Muscle of arm (tissue), 12 donors: Measurements from ENCODE around the gene MC1R. TPM values are rescaled to one million over a fixed set of nuclear protein-coding genes. Genes with fewer than 3 reads are reported as not detected.

Experiments
- DNase-seq: peaks from one replicate; pipeline ENCODE4 v3.0.0-alpha.2; 2013
- polyA plus RNA-seq, 12 donors: library from polyadenylated mRNA; unstranded; fragments of 120-200 nt; gene quantifications; one replicate each; pipeline ENCODE4 v1.2.1, GENCODE V29; 2013; ENCODE audit not compliant: insufficient read length in 12 of 12

Gene MC1R
- polyA plus RNA-seq, 12 donors: 1.1 to 4.0 (median 1.8) TPM; not detected in 2

GRCh38 chr16:89893642-89894548 lies 24.8 kb upstream of the MC1R start:
- DNase-seq: no peak

GRCh38 chr16:89895482-89896250 lies 23.0 kb upstream of the MC1R start:
- no peak for DNase-seq

- DNase-seq: no peak
These were observed 21.5 kb upstream of the MC1R start for GRCh38 chr16:89897204-89897603.

GRCh38 chr16:89898201-89898967 lies 20.3 kb upstream of the MC1R start:
- no peak for DNase-seq

GRCh38 chr16:89899879-89900481 lies 18.7 kb upstream of the MC1R start:
- DNase-seq: no peak

- DNase-seq: no peak
These were observed 17.8 kb upstream of the MC1R start for GRCh38 chr16:89900885-89901284.

GRCh38 chr16:89902980-89903379 lies 15.7 kb upstream of the MC1R start:
- no peak for DNase-seq

- DNase-seq: no peak
These were observed 14.7 kb upstream of the MC1R start for GRCh38 chr16:89903908-89904515.

- no peak for DNase-seq
These were observed 13.8 kb upstream of the MC1R start for GRCh38 chr16:89904606-89905510.

GRCh38 chr16:89905511-89906139 lies 13.0 kb upstream of the MC1R start:
- DNase-seq: no peak

GRCh38 chr16:89906140-89907025 lies 12.3 kb upstream of the MC1R start:
- DNase-seq: no peak

GRCh38 chr16:89907055-89907814 lies 11.4 kb upstream of the MC1R start:
- DNase-seq: no peak

GRCh38 chr16:89908236-89908635 lies 10.4 kb upstream of the MC1R start:
- DNase-seq: no peak

GRCh38 chr16:89909777-89910716 lies 8.6 kb upstream of the MC1R start:
- peak; percentile 65 for DNase-seq

GRCh38 chr16:89910717-89911354 lies 7.8 kb upstream of the MC1R start:
- DNase-seq: no peak

- no peak for DNase-seq
These were observed 7.3 kb upstream of the MC1R start for GRCh38 chr16:89911375-89911774.
